IMR-90 (cell line): ENCODE data around the gene OPCML. TPM values are rescaled to one million over a fixed set of nuclear protein-coding genes. Genes with fewer than 3 reads are reported as not detected.
A peak's percentile ranks its signal among the peaks of the same experiment; 100 is the strongest.

Experiments used
- ATAC-seq: fragments of 200-7000 bp; cut with Tn5 transposase; 2 replicates; pipeline ENCODE4 v1.9.1; 2020; ENCODE audit warnings: low read depth, mild to moderate bottlenecking, moderate library complexity
- BruUV-seq: library from RNA; stranded (reverse); fragments of 400-500 nt; replicated peaks from 2 replicates; lab custom pipeline; 2021; lab: Mats Ljungman, UMichigan
- CTCF ChIA-PET: fragments of 300-600 bp; formaldehyde crosslinking; extraction: SDS; loops from one replicate; lab custom pipeline; 2021; ENCODE audit warnings: antibody characterized with exemption; lab: Yijun Ruan, JAX
- POLR2A ChIA-PET: fragments of 300-600 bp; sonication (Branson Sonifier 250); formaldehyde crosslinking; loops from one replicate; lab custom pipeline; 2022; ENCODE audit warnings: antibody characterized with exemption; ENCODE audit not compliant: unreplicated experiment; lab: Charles Lee
- DNase-seq: peaks from one replicate; pipeline ENCODE4 v3.0.0; 2013
- H2AFZ ChIP-seq: replicated peaks from 2 replicates; pipeline ENCODE3; 2013; ENCODE audit warnings: low read length, mild to moderate bottlenecking; ENCODE audit not compliant: poor library complexity
- H2AK5ac ChIP-seq: 2 replicates; pipeline ENCODE4 v1.6.1; 2013; ENCODE audit warnings: low read depth, low read length, inconsistent platforms
- H2AK9ac ChIP-seq: replicated peaks from 2 replicates; pipeline ENCODE3; 2013; ENCODE audit warnings: mild to moderate bottlenecking, low read depth, low read length, moderate library complexity; ENCODE audit not compliant: poor library complexity
- H2BK120ac ChIP-seq: 2 replicates; pipeline ENCODE4 v1.6.1; 2013; ENCODE audit warnings: low read depth, low read length, inconsistent platforms
- H2BK15ac ChIP-seq: 3 replicates; pipeline ENCODE4 v1.6.1; 2013; ENCODE audit warnings: low read depth, low read length, inconsistent platforms
- H2BK20ac ChIP-seq: 2 replicates; pipeline ENCODE4 v1.6.1; 2013; ENCODE audit warnings: low read depth, mild to moderate bottlenecking, inconsistent platforms, low read length, moderate library complexity
- H2BK5ac ChIP-seq: 2 replicates; pipeline ENCODE4 v1.6.1; 2013; ENCODE audit warnings: mild to moderate bottlenecking, low read depth, low read length, inconsistent platforms; ENCODE audit not compliant: poor library complexity, severe bottlenecking
- H3K14ac ChIP-seq: replicated peaks from 2 replicates; pipeline ENCODE4 v1.6.1; 2013; ENCODE audit warnings: low read depth, low read length, inconsistent platforms
- H3K18ac ChIP-seq: 2 replicates; pipeline ENCODE4 v1.6.1; 2013; ENCODE audit warnings: low read depth, low read length, control low read depth
- H3K23ac ChIP-seq: 2 replicates; pipeline ENCODE4 v1.6.1; 2013; ENCODE audit warnings: low read depth, low read length, inconsistent platforms
- H3K27ac ChIP-seq: 2 replicates; pipeline ENCODE4 v1.5.1; 2013; ENCODE audit warnings: mild to moderate bottlenecking, control low read depth, low read length; ENCODE audit not compliant: insufficient read depth
- H3K27me3 ChIP-seq: 2 replicates; pipeline ENCODE4 v1.6.1; 2013; ENCODE audit warnings: low read length; ENCODE audit not compliant: control insufficient read depth, insufficient read depth
- H3K36me3 ChIP-seq: 2 replicates; pipeline ENCODE4 v1.6.1; 2013; ENCODE audit warnings: low read length, mixed read lengths; ENCODE audit not compliant: control insufficient read depth, insufficient read depth
- H3K4ac ChIP-seq: 2 replicates; pipeline ENCODE4 v1.6.1; 2013; ENCODE audit warnings: low read depth, low read length, inconsistent platforms
- H3K4me1 ChIP-seq: 2 replicates; pipeline ENCODE4 v1.6.1; 2013; ENCODE audit warnings: low read length, mixed read lengths; ENCODE audit not compliant: control insufficient read depth, insufficient read depth
- H3K4me2 ChIP-seq: 2 replicates; pipeline ENCODE4 v1.6.1; 2013; ENCODE audit warnings: low read depth, mild to moderate bottlenecking, control low read depth, low read length, moderate library complexity
- H3K4me3 ChIP-seq: 2 replicates; pipeline ENCODE4 v1.5.1; 2013; ENCODE audit warnings: low read depth, mild to moderate bottlenecking, control low read depth, low read length, moderate library complexity; ENCODE audit not compliant: insufficient read depth
- H3K56ac ChIP-seq: 2 replicates; pipeline ENCODE4 v1.6.1; 2013; ENCODE audit warnings: low read length, inconsistent platforms; ENCODE audit not compliant: insufficient read depth; ENCODE audit errors: extremely low read depth
- H3K79me1 ChIP-seq, 2 experiments: 2 replicates each; pipeline ENCODE4 v1.6.1; 2013; ENCODE audit warnings: low read length in 2 of 2, inconsistent platforms in 1 of 2, low read depth in 1 of 2
- H3K9ac ChIP-seq: 2 replicates; pipeline ENCODE4 v1.6.1; 2013; ENCODE audit warnings: low read depth, low read length, control low read depth
- H3K9me1 ChIP-seq: 2 replicates; pipeline ENCODE4 v1.6.1; 2013; ENCODE audit warnings: low read length, inconsistent platforms; ENCODE audit not compliant: insufficient read depth
- H3K9me3 ChIP-seq: 2 replicates; pipeline ENCODE4 v1.6.1; 2013; ENCODE audit warnings: low read length; ENCODE audit not compliant: control insufficient read depth, insufficient read depth
- H4K20me1 ChIP-seq: 2 replicates; pipeline ENCODE4 v1.6.1; 2013; ENCODE audit warnings: low read length, inconsistent platforms; ENCODE audit not compliant: insufficient read depth
- H4K5ac ChIP-seq: 2 replicates; pipeline ENCODE4 v1.6.1; 2013; ENCODE audit warnings: mild to moderate bottlenecking, low read depth, low read length, control low read depth
- H4K8ac ChIP-seq, 2 experiments: 2 replicates each; pipeline ENCODE4 v1.6.1; 2013; ENCODE audit warnings: low read depth in 2 of 2, low read length in 2 of 2, control low read depth in 1 of 2, inconsistent platforms in 1 of 2
- H4K91ac ChIP-seq: 2 replicates; pipeline ENCODE4 v1.6.1; 2013; ENCODE audit warnings: low read depth, low read length, inconsistent platforms; ENCODE audit not compliant: insufficient read depth
- BHLHE40 ChIP-seq: fragments of 150-350 bp; IDR thresholded peaks from 2 replicates; pipeline ENCODE4 v1.6.1; 2016; ENCODE audit warnings: mild to moderate bottlenecking, low read depth, low read length
- CEBPB ChIP-seq: IDR thresholded peaks from 2 replicates; pipeline ENCODE4 v1.6.1; 2012; ENCODE audit warnings: low read depth, low read length, improper control_type of control experiment
- CHD1 ChIP-seq: IDR thresholded peaks from 2 replicates; pipeline ENCODE4 v1.6.1; 2012; ENCODE audit warnings: low read depth, low read length, improper control_type of control experiment
- FOS ChIP-seq: fragments of 150-350 bp; IDR thresholded peaks from 2 replicates; pipeline ENCODE4 v1.6.1; 2016; ENCODE audit warnings: low read depth, low read length
- RFX5 ChIP-seq: IDR thresholded peaks from 2 replicates; pipeline ENCODE4 v1.8.0; 2012; ENCODE audit warnings: low read depth, mild to moderate bottlenecking, low read length, moderate library complexity
- USF2 ChIP-seq: fragments of 150-350 bp; IDR thresholded peaks from 2 replicates; pipeline ENCODE4 v1.6.1; 2017; ENCODE audit warnings: mild to moderate bottlenecking, antibody characterized with exemption, low read length, low read depth
- WGBS, 2 experiments: methylation state at CpG; one replicate each; pipeline versions ENCODE4 v1.1.5 to v1.1.7; 2013; ENCODE audit warnings: missing lambda C conversion rate in 2 of 2; ENCODE audit not compliant: insufficient read length in 1 of 2; ENCODE audit errors: extremely low coverage in 2 of 2; 5-methylcytosine and 5-hydroxymethylcytosine counted together
- dilution Hi-C: fragments of 300-500 bp; cut with HindIII; formaldehyde crosslinking; loops from one replicate; pipeline ENCODE4 v1.14.3; 2018; ENCODE audit warnings: low sequenced_read_pairs; ENCODE audit not compliant: unreplicated experiment
- in situ Hi-C: fragments of 300-500 bp; cut with MboI; formaldehyde crosslinking; loops from 3 replicates; pipeline ENCODE4 v1.14.3; 2019; ENCODE audit warnings: low sequenced_read_pairs, inconsistent platforms, mixed read lengths
- intact Hi-C: fragments of 100-400 bp; cut with micrococcal nuclease; formaldehyde crosslinking; loops from 2 replicates; pipeline ENCODE4 v1.10.0; 2022
- polyA plus RNA-seq, 3 experiments: library from polyadenylated mRNA; depleted of rRNA; stranded (reverse); fragments of >200 nt; gene quantifications; 2 replicates each; pipeline ENCODE4 v1.2.3, GENCODE V29; 2012; ENCODE audit warnings: low replicate concordance in 1 of 3
- total RNA-seq: library from RNA; depleted of rRNA; stranded (reverse); fragments of >200 nt; gene quantifications from 2 replicates; pipeline ENCODE4 v1.2.3, GENCODE V29; 2012

OPCML gene
- total and polyA plus RNA-seq, 2 of the 4 experiments (the other 2 are of a cell fraction) = under 0.01 to 2.6 TPM

- no peak overlapping the region for H3K56ac ChIP-seq
- H3K4me3 ChIP-seq = no peak overlapping the region
- H3K14ac ChIP-seq = no peak overlapping the region
- H3K79me1 ChIP-seq = no peaks in the 10 kb centered on the region
- DNase-seq (no peak), ATAC-seq (no peak)
- no peaks in the 10 kb centered on the region for H3K4me1 ChIP-seq
- H2AK9ac ChIP-seq = no peak overlapping the region
- H3K27me3 ChIP-seq = no peaks in the 10 kb centered on the region
- H2AFZ ChIP-seq = peak overlapping the region; percentile 51
- intact Hi-C loops = no loop called here
- H3K9me1 ChIP-seq = no peaks in the 10 kb centered on the region
- 83% methylated on average over 3 of the region's 8 CpGs; no CpG with 5 or more reads in 1 of the 2 experiments for WGBS, 2 experiments
- no peak overlapping the region for H4K8ac ChIP-seq
- ChIA-PET CTCF (no interaction called here), POLR2A (no interaction called here)
- no peaks in the 10 kb centered on the region for H3K9me3 ChIP-seq
- H4K20me1 ChIP-seq = no peaks in the 10 kb centered on the region
- no peak overlapping the region for H3K27ac ChIP-seq
- no peak overlapping the region for H4K91ac ChIP-seq
- TF ChIP-seq RFX5 = no peak
- no peak for TF ChIP-seq CEBPB
- TF ChIP-seq CHD1 = no peak
- no peak for TF ChIP-seq USF2
- TF ChIP-seq FOS = no peak
- TF ChIP-seq BHLHE40 = no peak
- no peak overlapping the region for H3K4me2 ChIP-seq
- no peak overlapping the region for H2AK5ac ChIP-seq
- H4K5ac ChIP-seq = no peak overlapping the region
- no peak overlapping the region for H2BK5ac ChIP-seq
- no peak overlapping the region for H2BK20ac ChIP-seq
- in situ Hi-C loops = no loop called here
- H2BK120ac ChIP-seq = no peak overlapping the region
- H3K23ac ChIP-seq = no peak overlapping the region
- no TSS peak for BruUV-seq
- dilution Hi-C loops = no loop called here
- H2BK15ac ChIP-seq = no peak overlapping the region
- no peak overlapping the region for H3K18ac ChIP-seq
- H3K36me3 ChIP-seq = no peaks in the 10 kb centered on the region
- no peak overlapping the region for H3K9ac ChIP-seq
- no peak overlapping the region for H3K4ac ChIP-seq
Measured at GRCh38 chr11:132504501-132505041, 1027.7 kb downstream of the OPCML start.
